HepG2 (cell line): ENCODE data around the gene DPM2. TPM values are rescaled to one million over a fixed set of nuclear protein-coding genes. Genes with fewer than 3 reads are reported as not detected.

ENCODE experiments used
- ATM ChIP-seq: fragments of 450-650 bp; IDR thresholded peaks from 2 replicates; pipeline ENCODE4 v1.7.1; 2017; ENCODE audit warnings: mild to moderate bottlenecking, borderline replicate concordance
- GMEB1 ChIP-seq: sonication (generic); formaldehyde crosslinking; IDR thresholded peaks from 2 replicates; pipeline ENCODE4 v1.5.1; 2020; ENCODE audit warnings: missing genetic modification reagents, mild to moderate bottlenecking, borderline replicate concordance
- HNF1B ChIP-seq: sonication (generic); formaldehyde crosslinking; IDR thresholded peaks from 2 replicates; pipeline ENCODE4 v1.5.1; 2020; ENCODE audit warnings: mild to moderate bottlenecking, moderate library complexity, missing genetic modification reagents
- KLF11 ChIP-seq: IDR thresholded peaks from 2 replicates; pipeline ENCODE4 v1.6.1; 2016; ENCODE audit warnings: missing compliant biosample characterization
- KMT2A ChIP-seq: sonication (generic); formaldehyde crosslinking; IDR thresholded peaks from 2 replicates; pipeline ENCODE4 v1.4.0; 2020; ENCODE audit warnings: missing genetic modification reagents
- MBNL3 ChIP-seq: fragments of 250-450 bp; sonication (Bioruptor Pico); conservative IDR thresholded peaks from 2 replicates; pipeline ENCODE4 v1.8.0; 2022; ENCODE audit warnings: mild to moderate bottlenecking, inconsistent platforms
- POLR2A ChIP-seq, 2 experiments: IDR thresholded peaks; 2 replicates each; pipeline ENCODE4 v1.6.1; 2011; ENCODE audit warnings: low read depth in 2 of 2, low read length in 2 of 2, mild to moderate bottlenecking in 1 of 2, moderate library complexity in 1 of 2; ENCODE audit not compliant: insufficient read depth in 1 of 2
- SRSF9 ChIP-seq: fragments of 200-400 bp; formaldehyde crosslinking; IDR thresholded peaks from 2 replicates; pipeline ENCODE4 v1.6.1; 2018; ENCODE audit warnings: borderline replicate concordance, mild to moderate bottlenecking, low read depth, low read length; ENCODE audit not compliant: insufficient read depth, poor library complexity, severe bottlenecking
- ZIK1 ChIP-seq: sonication (generic); formaldehyde crosslinking; IDR thresholded peaks from 2 replicates; pipeline ENCODE4 v1.5.0; 2020; ENCODE audit warnings: mild to moderate bottlenecking, low read depth, missing genetic modification reagents, borderline replicate concordance
- ZNF224 ChIP-seq: sonication (generic); formaldehyde crosslinking; IDR thresholded peaks from 2 replicates; pipeline ENCODE4 v1.5.0; 2020; ENCODE audit warnings: mild to moderate bottlenecking, missing genetic modification reagents
- ZNF296 ChIP-seq: sonication (generic); formaldehyde crosslinking; conservative IDR thresholded peaks from 2 replicates; pipeline ENCODE4 v1.5.0; 2020; ENCODE audit warnings: mild to moderate bottlenecking, missing genetic modification reagents
- ZNF770 ChIP-seq: sonication (generic); formaldehyde crosslinking; IDR thresholded peaks from 2 replicates; pipeline ENCODE4 v1.5.0; 2020; ENCODE audit warnings: mild to moderate bottlenecking, missing genetic modification reagents
- ZNF781 ChIP-seq: sonication (generic); formaldehyde crosslinking; IDR thresholded peaks from 2 replicates; pipeline ENCODE4 v1.5.1; 2020; ENCODE audit warnings: borderline replicate concordance, mild to moderate bottlenecking, missing genetic modification reagents; ENCODE audit errors: not compliant biosample characterization
- polyA plus RNA-seq, 8 experiments: library from polyadenylated mRNA; depleted of rRNA in 3 of 8; stranded (reverse) in 7 of 8; unstranded in 1 of 8; fragments of >200 nt; fragmentation: Illumina TruSeq in 4 of 8; extraction: Trizol in 4 of 8; gene quantifications; 2 replicates each; pipeline versions ENCODE4 v1.2.1 to v1.2.3, GENCODE V29; 2011 to 2016; ENCODE audit warnings: low read depth in 4 of 8, missing spikeins in 1 of 8, mixed read lengths in 1 of 8; ENCODE audit not compliant: insufficient read depth in 1 of 8
- total RNA-seq, 5 experiments: library from RNA; depleted of rRNA; stranded (reverse); fragments of >200 nt; fragmentation: Illumina TruSeq; extraction: Trizol; gene quantifications; 2 replicates each; pipeline ENCODE4 v1.2.3, GENCODE V29; 2016; ENCODE audit warnings: low read depth in 1 of 5
- TF ChIP-seq, protein P1 (sequence below), 2 experiments: sonication (generic) in 1 of 2; formaldehyde crosslinking in 1 of 2; IDR thresholded peaks; 2 replicates each; pipeline versions ENCODE4 v1.5.1 to v1.6.1; 2011 to 2020; ENCODE audit warnings: borderline replicate concordance in 1 of 2, low read depth in 1 of 2, low read length in 1 of 2, mild to moderate bottlenecking in 1 of 2, missing genetic modification reagents in 1 of 2, moderate library complexity in 1 of 2
- TF ChIP-seq, protein P2 (sequence below): sonication (generic); formaldehyde crosslinking; IDR thresholded peaks from 2 replicates; pipeline ENCODE4 v1.4.0; 2020; ENCODE audit warnings: missing genetic modification reagents, mild to moderate bottlenecking, borderline replicate concordance

Gene DPM2
- total and polyA plus RNA-seq, 2 of the 13 experiments (the other 11 are each of a cell fraction or from before 2014, with no cell fraction given): 24.8 to 35.3 TPM

- TF ChIP-seq, protein P1, sequence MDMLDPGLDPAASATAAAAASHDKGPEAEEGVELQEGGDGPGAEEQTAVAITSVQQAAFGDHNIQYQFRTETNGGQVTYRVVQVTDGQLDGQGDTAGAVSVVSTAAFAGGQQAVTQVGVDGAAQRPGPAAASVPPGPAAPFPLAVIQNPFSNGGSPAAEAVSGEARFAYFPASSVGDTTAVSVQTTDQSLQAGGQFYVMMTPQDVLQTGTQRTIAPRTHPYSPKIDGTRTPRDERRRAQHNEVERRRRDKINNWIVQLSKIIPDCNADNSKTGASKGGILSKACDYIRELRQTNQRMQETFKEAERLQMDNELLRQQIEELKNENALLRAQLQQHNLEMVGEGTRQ (IDR thresholded peaks at IDR 0.05; ENCODE audit: low read depth, low read length): no peak
- TF ChIP-seq, protein P1 (CRISPR knock-in tag; IDR thresholded peaks at IDR 0.05; ENCODE audit: borderline replicate concordance): no peak
- no peak for TF ChIP-seq KLF11 (CRISPR knock-in tag)
- no peak for TF ChIP-seq ZNF770 (CRISPR knock-in tag)
- TF ChIP-seq ATM: no peak
- no peak for TF ChIP-seq MBNL3 (CRISPR knock-in tag)
- TF ChIP-seq HNF1B: peak; percentile 81
- TF ChIP-seq KMT2A: no peak
- TF ChIP-seq ZIK1: no peak
- no peak for TF ChIP-seq GMEB1 (CRISPR knock-in tag)
- no peak for TF ChIP-seq ZNF296 (CRISPR knock-in tag)
- TF ChIP-seq, protein P2, sequence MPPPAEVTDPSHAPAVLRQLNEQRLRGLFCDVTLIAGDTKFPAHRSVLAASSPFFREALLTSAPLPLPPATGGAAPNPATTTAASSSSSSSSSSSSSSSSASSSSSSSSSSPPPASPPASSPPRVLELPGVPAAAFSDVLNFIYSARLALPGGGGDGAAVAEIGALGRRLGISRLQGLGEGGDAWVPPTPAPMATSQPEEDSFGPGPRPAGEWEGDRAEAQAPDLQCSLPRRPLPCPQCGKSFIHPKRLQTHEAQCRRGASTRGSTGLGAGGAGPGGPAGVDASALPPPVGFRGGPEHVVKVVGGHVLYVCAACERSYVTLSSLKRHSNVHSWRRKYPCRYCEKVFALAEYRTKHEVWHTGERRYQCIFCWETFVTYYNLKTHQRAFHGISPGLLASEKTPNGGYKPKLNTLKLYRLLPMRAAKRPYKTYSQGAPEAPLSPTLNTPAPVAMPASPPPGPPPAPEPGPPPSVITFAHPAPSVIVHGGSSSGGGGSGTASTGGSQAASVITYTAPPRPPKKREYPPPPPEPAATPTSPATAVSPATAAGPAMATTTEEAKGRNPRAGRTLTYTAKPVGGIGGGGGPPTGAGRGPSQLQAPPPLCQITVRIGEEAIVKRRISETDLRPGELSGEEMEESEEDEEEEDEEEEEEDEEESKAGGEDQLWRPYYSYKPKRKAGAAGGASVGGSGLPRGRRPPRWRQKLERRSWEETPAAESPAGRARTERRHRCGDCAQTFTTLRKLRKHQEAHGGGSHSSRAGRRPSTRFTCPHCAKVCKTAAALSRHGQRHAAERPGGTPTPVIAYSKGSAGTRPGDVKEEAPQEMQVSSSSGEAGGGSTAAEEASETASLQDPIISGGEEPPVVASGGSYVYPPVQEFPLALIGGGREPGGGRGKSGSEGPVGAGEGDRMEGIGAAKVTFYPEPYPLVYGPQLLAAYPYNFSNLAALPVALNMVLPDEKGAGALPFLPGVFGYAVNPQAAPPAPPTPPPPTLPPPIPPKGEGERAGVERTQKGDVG (CRISPR knock-in tag): no peak
- no peak for TF ChIP-seq POLR2A (IDR thresholded peaks at IDR 0.05; ENCODE audit: insufficient read depth in 1 of 2, low read depth in 2 of 2, low read length in 2 of 2)
- TF ChIP-seq SRSF9: no peak
- no peak for TF ChIP-seq ZNF224 (CRISPR knock-in tag)
- no peak for TF ChIP-seq ZNF781 (CRISPR knock-in tag)
These were observed 17.8 kb upstream of the DPM2 start (continued) for GRCh38 chr9:127955294-127956015.
